HEK293T (cell line): ENCODE results near the gene MEI1.
"Not testable (repeated sequence)": the region's sequence is repeated elsewhere in the genome, so short reads cannot be mapped to it uniquely, and the experiment has no call there.

Experiments used
- CTCF ChIA-PET: fragments of 350-600 bp; formaldehyde crosslinking; extraction: SDS; loops from one replicate; lab custom pipeline; 2021; ENCODE audit warnings: antibody characterized with exemption, inconsistent platforms; lab: Yijun Ruan, JAX
- POLR2A ChIA-PET: fragments of 350-600 bp; formaldehyde crosslinking; extraction: SDS; loops from one replicate; lab custom pipeline; 2020; ENCODE audit warnings: antibody characterized with exemption, inconsistent platforms; lab: Yijun Ruan, JAX
- DNase-seq: peaks from one replicate; pipeline ENCODE4 v3.0.0; 2012; ENCODE audit warnings: mixed read lengths; ENCODE audit errors: extremely low spot score
- ARNT ChIP-seq: fragments of 450-650 bp; IDR thresholded peaks from 2 replicates; pipeline ENCODE4 v1.6.1; 2017; ENCODE audit warnings: mild to moderate bottlenecking
- BHLHE40 ChIP-seq: fragments of 450-650 bp; IDR thresholded peaks from 2 replicates; pipeline ENCODE4 v1.6.1; 2016; ENCODE audit warnings: mild to moderate bottlenecking, moderate library complexity, borderline replicate concordance
- CTBP1 ChIP-seq: fragments of 450-650 bp; IDR thresholded peaks from 2 replicates; pipeline ENCODE4 v1.6.1; 2016; ENCODE audit warnings: borderline replicate concordance
- ELF4 ChIP-seq: fragments of 450-650 bp; IDR thresholded peaks from 2 replicates; pipeline ENCODE4 v1.6.1; 2017; ENCODE audit warnings: antibody characterized with exemption
- FOXA1 ChIP-seq: fragments of 450-650 bp; IDR thresholded peaks from 2 replicates; pipeline ENCODE4 v1.6.1; 2016; ENCODE audit warnings: mild to moderate bottlenecking
- FOXK2 ChIP-seq: fragments of 450-650 bp; IDR thresholded peaks from 2 replicates; pipeline ENCODE4 v1.6.1; 2016; ENCODE audit warnings: mild to moderate bottlenecking
- FOXM1 ChIP-seq: fragments of 450-650 bp; IDR thresholded peaks from 2 replicates; pipeline ENCODE4 v1.6.1; 2017; ENCODE audit warnings: mild to moderate bottlenecking, borderline replicate concordance
- HDGF ChIP-seq: fragments of 450-650 bp; IDR thresholded peaks from 2 replicates; pipeline ENCODE4 v1.6.1; 2017; ENCODE audit warnings: antibody characterized with exemption, borderline replicate concordance
- L3MBTL2 ChIP-seq: fragments of 450-650 bp; conservative IDR thresholded peaks from 2 replicates; pipeline ENCODE4 v1.6.1; 2016; ENCODE audit warnings: mild to moderate bottlenecking
- LEF1 ChIP-seq: fragments of 450-650 bp; IDR thresholded peaks from 2 replicates; pipeline ENCODE4 v1.6.1; 2017; ENCODE audit warnings: mild to moderate bottlenecking, borderline replicate concordance
- NFRKB ChIP-seq: fragments of 450-650 bp; IDR thresholded peaks from 2 replicates; pipeline ENCODE4 v1.6.1; 2016; ENCODE audit warnings: mild to moderate bottlenecking, moderate library complexity
- SP1 ChIP-seq: fragments of 450-650 bp; IDR thresholded peaks from 2 replicates; pipeline ENCODE4 v1.6.1; 2017
- SUZ12 ChIP-seq: fragments of 450-650 bp; IDR thresholded peaks from 2 replicates; pipeline ENCODE4 v1.6.1; 2016; ENCODE audit warnings: mild to moderate bottlenecking
- TARDBP ChIP-seq: fragments of 450-650 bp; IDR thresholded peaks from 2 replicates; pipeline ENCODE4 v1.6.1; 2016
- ZNF384 ChIP-seq: fragments of 450-650 bp; IDR thresholded peaks from 2 replicates; pipeline ENCODE4 v1.6.1; 2016
- TF ChIP-seq, protein P1 (sequence below): fragments of 450-650 bp; IDR thresholded peaks from 2 replicates; pipeline ENCODE4 v1.6.1; 2016

Gene MEI1

DNA sequence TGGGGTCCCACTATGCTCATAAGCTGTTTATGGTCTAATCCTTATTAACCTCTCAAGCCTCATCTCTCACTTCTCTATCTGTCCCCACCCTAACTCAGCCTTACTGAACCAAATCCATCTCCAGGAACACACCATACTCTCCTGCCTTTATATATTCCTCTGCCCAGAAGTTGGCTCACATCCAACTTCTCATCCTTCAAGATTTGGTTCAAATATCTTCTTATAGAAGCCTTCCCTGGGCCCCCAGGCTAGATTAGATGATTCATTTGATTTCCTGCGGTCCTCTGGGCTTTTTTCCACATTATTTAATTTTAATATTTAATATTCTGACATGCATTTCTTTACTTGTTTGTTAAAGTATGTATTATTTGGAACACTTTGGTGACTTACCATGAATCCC, 23.2 kb downstream of the MEI1 start:
- CTCF ChIA-PET: interaction anchor here (0.5 to 1.3 kb wide), 3 partner anchors 24 to 218 kb away, joined by 3 to 5 read pairs (median 4); no protein-coding TSS in a partner anchor
- TF ChIP-seq ARNT: no peak
- no peak for TF ChIP-seq FOXA1
- TF ChIP-seq, protein P1, sequence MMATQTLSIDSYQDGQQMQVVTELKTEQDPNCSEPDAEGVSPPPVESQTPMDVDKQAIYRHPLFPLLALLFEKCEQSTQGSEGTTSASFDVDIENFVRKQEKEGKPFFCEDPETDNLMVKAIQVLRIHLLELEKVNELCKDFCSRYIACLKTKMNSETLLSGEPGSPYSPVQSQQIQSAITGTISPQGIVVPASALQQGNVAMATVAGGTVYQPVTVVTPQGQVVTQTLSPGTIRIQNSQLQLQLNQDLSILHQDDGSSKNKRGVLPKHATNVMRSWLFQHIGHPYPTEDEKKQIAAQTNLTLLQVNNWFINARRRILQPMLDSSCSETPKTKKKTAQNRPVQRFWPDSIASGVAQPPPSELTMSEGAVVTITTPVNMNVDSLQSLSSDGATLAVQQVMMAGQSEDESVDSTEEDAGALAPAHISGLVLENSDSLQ: no peak
- TF ChIP-seq LEF1: no peak
- no peak for TF ChIP-seq FOXM1
- TF ChIP-seq HDGF: no peak
- TF ChIP-seq SUZ12: no peak
- TF ChIP-seq ELF4: no peak
- no peak for TF ChIP-seq NFRKB
- no peak for TF ChIP-seq ZNF384
- no peak for DNase-seq
- POLR2A ChIA-PET: no interaction called here

DNA sequence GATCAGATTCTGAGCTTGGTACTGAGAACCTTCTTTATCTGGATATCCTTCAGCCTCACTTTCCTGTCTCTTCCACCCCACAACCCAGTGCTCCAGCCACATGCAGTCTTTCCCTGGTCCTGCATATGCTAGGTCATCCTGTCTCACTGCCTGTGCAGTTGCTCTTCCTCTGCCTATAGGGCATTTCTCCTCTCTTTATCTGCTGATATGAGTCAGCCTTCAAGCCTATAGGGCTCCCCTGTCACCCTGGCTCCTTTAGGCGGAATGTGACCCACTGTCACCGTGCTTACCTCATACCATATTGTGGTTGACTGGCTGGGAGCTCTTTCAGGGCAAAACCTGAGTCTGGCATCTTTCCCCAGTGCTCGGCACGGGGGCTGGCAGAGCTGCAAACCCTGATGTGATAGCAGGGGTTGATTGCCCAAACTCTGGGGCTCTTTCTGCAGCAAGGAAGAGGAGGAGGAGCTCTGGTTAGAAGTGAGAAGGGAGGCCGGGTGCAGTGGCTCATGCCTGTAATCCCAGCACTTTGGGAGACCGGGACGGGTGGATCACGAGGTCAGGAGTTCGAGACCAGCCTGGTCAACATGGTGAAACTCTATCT, 26.3 kb downstream of the MEI1 start:
- TF ChIP-seq NFRKB (no peak), CTBP1 (no peak), ZNF384 (no peak), FOXA1 (no peak), ARNT (no peak), LEF1 (no peak), ELF4 (no peak), SUZ12 (no peak), FOXK2 (no peak), FOXM1 (no peak), BHLHE40 (no peak), L3MBTL2 (no peak), TARDBP (no peak), HDGF (no peak), SP1 (no peak)
- TF ChIP-seq, protein P1: no peak
- ChIA-PET CTCF (interaction anchor here (1.1 to 2.2 kb wide), 2 partner anchors 21 to 29 kb away, joined by 5 to 7 read pairs; no protein-coding TSS in a partner anchor), POLR2A (no interaction called here)
- no peak for DNase-seq

DNA sequence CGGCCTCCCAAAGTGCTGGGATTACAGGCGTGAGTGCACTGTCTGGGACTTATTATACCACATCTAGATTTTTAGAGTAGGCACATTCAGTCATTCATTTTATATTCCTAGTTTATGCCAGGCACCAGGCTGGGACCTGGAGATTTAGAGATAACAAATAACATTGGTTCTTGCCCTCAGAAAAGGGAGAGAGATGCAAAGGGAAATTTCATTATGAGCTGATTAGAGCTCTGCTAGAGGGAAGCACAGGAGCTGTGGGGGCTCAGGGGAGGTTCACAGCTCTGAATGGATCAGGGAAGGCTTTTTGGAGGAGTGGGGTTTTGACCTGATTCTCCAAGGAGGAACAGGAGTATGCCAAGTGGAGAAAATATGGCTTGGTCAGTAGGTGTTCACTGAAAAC, 32.3 kb downstream of the MEI1 start:
- ChIA-PET POLR2A (no interaction called here), CTCF (interaction anchor here (0.6 to 1.2 kb wide), 4 partner anchors 15 to 710 kb away, joined by 4 to 5 read pairs (median 4); no protein-coding TSS in a partner anchor)
- no peak for TF ChIP-seq TARDBP
- TF ChIP-seq NFRKB: no peak
- TF ChIP-seq LEF1: no peak
- TF ChIP-seq FOXM1: no peak
- TF ChIP-seq HDGF: no peak
- TF ChIP-seq CTBP1: no peak
- TF ChIP-seq, protein P1: no peak
- no peak for TF ChIP-seq FOXA1
- TF ChIP-seq L3MBTL2: no peak
- no peak for TF ChIP-seq SUZ12
- no peak for TF ChIP-seq ARNT
- DNase-seq: no peak

DNA sequence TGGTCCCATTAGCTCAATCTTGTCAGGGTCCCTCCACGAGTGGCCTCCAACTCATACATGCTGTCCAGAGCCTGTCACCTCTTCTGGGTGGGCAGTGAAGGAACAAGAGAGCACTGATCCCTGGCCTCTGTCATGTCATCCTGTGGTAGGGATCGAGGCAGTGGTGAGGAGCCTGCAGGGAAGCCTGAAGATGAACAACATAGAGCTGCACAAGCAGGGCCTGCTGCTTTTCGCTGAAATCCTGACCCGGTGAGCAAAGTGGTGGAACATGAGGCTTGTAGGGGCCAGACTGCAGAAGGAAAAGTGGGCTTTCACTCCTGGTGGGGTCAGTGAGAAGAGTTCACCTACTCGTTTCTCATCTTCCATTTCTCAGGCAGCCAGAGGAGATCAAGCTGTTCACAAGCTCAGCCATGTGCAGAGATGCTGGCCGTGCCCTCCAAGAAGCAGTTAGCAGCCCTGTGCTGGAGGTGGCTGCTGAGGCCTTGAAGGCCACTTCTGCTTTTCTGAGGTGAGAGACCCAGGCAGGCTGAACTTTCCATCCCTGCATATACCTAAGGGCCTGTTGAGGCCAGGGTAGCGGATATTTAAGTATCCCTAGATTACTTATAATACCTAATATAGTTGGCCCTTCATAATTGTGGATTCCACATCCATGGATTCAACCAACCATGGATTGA, 32.9 kb downstream of the MEI1 start:
- ChIA-PET CTCF (interaction anchor here (0.6 to 1.2 kb wide), 4 partner anchors 15 to 710 kb away, joined by 4 to 5 read pairs (median 4); no protein-coding TSS in a partner anchor), POLR2A (interaction anchor here (0.7 kb wide), 1 partner anchor 122 kb away, joined by 4 read pairs; no protein-coding TSS in a partner anchor)
- TF ChIP-seq ELF4: no peak
- no peak for TF ChIP-seq FOXA1
- TF ChIP-seq FOXK2: no peak
- no peak for TF ChIP-seq SP1
- TF ChIP-seq HDGF: no peak
- TF ChIP-seq BHLHE40: no peak
- no peak for TF ChIP-seq FOXM1
- TF ChIP-seq TARDBP: no peak
- TF ChIP-seq LEF1: no peak
- TF ChIP-seq NFRKB: no peak
- no peak for TF ChIP-seq SUZ12
- no peak for TF ChIP-seq L3MBTL2
- TF ChIP-seq ZNF384: no peak
- DNase-seq: no peak

DNA sequence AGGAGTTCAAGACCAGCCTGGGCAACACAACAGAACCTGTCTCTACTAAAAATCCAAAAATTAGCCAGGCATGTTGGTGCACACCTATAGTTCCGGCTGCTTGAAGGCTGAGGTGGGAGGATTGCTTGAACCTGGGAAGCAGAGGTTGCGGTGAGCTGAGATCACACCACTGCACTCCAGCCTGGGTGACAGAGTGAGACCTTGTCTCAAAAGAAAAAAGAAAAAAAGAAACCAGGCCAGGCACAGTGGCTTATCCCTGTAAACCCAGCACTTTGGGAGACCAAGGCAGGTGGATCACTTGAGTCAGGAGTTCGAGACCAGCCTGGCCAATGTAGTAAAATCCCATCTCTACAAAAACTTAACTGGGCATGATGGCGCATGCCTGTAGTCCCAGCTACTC, 33.9 kb downstream of the MEI1 start:
- DNase-seq, CTCF ChIA-PET: not testable (repeated sequence)
- POLR2A ChIA-PET: interaction anchor here (0.7 to 1.4 kb wide), 2 partner anchors 45 to 121 kb away, joined by 4 read pairs; partner anchors contain the start of gene SNU13

DNA sequence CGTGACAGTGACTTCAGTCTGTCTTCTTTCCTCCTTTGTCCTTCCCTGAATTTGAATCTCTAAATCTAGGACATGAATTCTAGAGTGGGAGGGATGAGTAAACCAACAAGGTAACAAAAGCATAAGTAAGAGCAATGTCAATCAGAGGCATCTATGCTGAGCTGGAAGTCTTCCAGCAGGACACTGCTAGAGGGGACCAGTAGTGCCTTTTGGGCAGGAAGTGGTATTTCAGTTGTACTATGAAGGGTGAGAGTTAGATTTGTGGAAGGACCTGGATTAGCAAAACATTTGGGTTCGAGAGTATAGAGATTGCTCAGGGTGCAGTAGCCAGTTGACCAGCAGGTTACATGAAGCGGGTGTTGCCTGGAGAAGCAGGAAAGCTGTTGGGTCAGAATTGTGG, 40.3 kb downstream of the MEI1 start:
- DNase-seq: no peak
- ChIA-PET POLR2A (interaction anchor here (1.2 kb wide), 1 partner anchor 207 kb away, joined by 3 read pairs; the partner anchor contains the start of gene CENPM), CTCF (interaction anchor here (1.5 kb wide), 1 partner anchor 42 kb away, joined by 4 read pairs; no protein-coding TSS in a partner anchor)
- TF ChIP-seq FOXK2 (no peak), NFRKB (no peak), SUZ12 (no peak), TARDBP (no peak), L3MBTL2 (no peak), CTBP1 (no peak), ARNT (no peak), ELF4 (no peak), FOXM1 (no peak), LEF1 (no peak), SP1 (no peak), FOXA1 (no peak), BHLHE40 (no peak), HDGF (no peak), ZNF384 (no peak)
- TF ChIP-seq, protein P1: no peak
